NCI-H2081 treated with DMSO at 0.1 percent for 48 hours (cell line): ENCODE measurements around the gene ZFYVE27.

Experiments used
- DNase-seq: peaks from one replicate; lab custom pipeline; 2025; lab: John Stamatoyannopoulos, UW

The ZFYVE27 gene

DNA sequence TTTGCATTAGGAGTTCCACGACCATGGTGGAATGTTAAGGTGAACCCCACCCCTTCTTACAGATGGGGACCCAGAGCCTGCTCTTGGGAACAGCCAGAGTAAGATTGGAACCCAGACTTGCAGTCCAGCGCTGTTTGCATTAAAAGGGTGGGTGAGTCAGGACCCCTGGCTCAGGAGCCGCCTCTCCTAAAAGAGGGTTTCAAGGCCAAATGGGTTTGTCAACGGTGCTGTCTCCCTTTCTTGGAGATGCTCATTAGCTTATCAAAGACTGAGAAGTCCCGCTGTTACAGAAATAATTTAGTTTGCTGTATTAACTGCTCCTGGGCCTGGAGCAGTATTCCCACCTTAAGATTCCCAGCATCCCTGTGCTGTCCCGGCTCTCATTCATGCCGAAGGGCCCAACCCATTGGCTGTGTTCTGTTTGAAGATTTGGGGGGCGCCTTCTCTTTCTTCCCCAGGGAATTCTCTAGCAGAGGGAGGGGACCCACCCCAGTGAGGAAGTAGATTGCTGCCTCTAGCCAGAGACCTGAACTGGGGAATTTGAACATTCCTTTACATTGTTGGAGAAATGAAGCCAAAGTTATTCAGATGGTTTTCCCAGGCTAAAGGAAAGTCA lies 21.6 kb upstream of the ZFYVE27 start:
- DNase-seq, result no peak

DNA sequence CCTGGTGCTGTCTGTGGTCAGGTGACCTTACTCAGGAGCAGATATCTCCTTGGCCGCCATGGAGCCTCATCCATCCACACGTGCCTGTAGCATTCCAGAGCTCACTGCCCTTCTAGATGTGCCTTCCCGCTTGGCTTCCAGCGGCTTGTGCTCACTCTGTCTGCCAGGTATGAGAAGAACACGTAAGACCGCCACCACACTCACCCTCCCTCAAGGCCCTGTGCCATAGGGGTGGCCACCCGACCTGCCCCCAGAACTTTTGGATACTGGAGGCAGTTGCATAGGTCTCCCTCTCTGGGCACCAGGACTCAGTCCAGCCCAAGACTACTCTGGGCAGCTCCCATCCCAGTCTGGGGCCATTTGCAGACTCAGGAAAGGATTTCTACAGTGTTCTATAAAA lies 19.3 kb upstream of the ZFYVE27 start:
- DNase-seq, result no peak

DNA sequence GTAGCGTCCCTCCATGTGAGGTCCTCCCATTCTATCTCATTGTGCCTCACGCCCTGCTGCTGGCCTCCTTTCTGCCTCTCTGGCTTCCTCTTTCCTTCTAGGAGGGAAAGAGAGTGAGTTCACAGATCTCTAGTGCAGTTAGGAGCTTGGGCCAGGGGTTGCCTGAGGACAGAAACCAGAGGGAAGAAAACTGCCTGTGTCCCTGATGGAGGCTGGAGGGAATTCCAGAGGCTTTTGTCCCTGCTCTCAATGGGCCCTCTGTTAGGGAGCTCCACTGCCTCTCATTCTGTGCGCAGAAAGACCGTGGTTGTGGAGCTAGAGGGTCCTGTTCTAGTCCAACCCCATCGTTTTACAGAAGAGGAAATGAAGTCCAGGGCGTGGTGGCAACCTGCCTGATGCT lies 18.8 kb upstream of the ZFYVE27 start:
- no peak for DNase-seq

DNA sequence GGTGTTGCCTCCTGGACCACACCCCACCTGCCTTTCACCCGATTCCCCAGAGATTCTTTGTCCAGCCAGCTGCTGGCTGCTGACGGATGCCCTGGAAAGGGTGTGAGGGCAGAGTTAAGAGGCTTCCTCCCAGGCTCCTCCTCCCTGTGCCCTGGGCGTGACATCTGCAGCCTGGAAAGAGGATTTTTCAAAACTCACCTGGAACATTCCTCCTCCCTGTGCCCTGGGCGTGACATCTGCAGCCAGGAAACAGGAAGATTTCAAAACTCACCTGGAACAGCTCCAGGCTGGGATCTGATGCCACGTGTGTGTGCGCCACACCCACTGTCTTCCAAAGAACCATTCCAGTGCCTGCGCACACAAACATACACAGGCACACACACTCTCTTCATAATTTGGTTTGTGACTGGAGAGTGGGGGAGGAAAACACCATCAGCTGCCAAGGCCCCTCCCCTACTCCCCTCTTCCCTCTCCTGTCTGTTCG lies 18.2 kb upstream of the ZFYVE27 start:
- DNase-seq, result no peak

DNA sequence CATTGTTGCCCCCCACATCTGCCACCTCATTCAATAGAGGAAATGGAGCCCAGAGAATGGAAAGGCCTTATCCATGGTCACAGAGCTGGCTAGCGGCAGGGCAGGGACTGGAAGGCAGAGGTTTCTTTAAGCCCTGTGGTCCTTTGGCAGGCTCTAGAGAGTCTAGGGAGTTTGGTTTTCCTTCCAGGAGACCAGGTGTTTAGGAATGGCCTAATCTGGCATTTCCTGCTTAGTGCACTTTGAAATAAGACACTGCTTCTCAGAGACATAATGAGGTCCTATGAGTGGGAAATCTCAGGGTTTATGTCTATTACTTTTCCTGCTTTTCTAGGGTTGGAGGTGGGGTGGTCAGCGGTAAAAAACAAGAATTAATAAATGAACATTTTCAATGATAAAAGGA lies 17.3 kb upstream of the ZFYVE27 start:
- DNase-seq, result no peak

DNA sequence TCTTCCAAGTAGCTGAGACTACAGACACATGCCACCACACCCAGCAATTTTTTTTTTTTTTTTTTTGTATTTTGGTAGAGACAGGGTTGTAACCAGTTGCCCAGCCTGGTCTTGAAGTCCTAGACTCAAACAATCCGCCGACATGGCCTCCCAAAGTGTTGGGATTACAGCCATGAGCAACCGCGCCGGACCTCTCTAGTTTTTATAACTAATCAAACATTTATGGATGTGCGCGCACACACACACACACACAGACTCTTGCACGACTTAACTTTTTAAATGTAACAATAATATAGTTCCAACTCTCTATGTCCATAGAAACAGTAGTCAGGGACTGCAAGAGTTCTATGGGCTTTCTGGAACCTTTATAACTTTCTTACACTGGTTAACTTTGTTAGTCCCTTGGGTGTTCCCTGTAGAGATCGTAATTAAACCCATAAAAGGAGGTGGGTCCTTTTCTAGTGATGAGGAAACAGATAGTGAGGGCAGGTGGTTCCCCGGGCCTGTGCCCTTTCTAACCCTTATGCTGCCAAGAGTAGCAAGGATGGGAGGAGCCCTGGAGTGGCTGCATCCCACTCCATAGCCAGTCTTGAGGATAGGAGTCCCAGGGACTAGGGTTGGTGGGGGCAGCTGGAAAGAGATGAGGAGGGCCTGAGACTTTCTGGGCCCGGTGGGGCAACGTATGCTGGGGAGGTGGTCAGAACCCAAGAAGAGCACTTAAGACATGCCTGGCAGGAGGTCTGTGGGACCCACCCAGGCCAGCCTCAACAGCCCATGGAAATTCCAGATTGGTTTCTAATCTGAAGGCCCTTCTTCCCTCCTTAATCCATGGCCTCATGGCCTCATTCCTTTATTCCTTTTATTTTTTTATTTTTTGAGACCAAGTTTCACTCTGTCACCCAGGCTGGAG lies 14.8 kb upstream of the ZFYVE27 start:
- DNase-seq, result no peak

DNA sequence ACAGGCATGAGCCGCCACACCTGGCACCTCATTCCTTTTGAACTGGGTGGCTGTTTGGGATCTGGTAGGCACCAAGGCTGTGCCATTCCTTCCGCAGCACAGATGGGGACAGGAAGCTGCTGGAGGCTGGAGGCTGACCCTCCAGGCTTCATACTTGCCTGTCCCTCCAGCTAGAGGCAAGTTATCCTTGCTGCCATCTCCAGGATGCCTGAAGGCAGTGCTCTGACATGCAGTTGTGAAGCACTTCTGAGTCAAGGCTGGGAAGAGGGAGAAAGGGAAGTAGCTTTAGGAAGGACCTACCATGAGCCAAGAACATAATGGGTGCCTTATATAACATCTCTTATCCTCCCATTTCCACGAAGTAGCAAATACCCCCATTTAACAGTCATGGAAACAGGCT lies 13.9 kb upstream of the ZFYVE27 start:
- no peak for DNase-seq

DNA sequence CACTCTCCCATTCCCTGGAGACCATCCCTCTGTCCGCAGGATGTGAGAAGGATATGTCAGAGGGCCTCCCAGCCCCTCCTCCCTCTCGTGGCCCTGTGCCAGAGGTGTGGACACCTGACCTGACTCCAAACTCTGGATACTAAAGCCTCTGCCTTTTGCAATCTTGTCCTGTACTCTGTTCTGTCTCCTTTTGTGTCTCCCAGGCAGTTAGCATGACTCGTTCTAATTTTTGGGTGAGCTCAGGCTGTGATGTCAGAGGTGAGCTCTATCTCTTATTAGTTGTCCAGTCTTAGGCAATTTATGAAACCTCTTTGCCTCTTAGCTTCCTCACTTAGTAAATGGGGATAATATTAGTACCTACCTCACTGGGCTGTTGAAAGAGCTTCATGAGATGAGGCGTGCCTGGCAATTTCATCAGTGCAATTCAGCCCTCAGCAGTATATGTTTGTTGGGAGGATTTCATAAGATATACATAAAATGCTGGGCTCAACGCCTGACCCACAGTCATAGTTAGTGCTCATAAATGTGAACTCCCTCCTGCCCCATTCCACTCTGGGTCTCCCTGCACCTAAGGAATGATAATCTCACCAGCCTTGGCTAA lies 12.5 kb upstream of the ZFYVE27 start:
- no peak for DNase-seq

DNA sequence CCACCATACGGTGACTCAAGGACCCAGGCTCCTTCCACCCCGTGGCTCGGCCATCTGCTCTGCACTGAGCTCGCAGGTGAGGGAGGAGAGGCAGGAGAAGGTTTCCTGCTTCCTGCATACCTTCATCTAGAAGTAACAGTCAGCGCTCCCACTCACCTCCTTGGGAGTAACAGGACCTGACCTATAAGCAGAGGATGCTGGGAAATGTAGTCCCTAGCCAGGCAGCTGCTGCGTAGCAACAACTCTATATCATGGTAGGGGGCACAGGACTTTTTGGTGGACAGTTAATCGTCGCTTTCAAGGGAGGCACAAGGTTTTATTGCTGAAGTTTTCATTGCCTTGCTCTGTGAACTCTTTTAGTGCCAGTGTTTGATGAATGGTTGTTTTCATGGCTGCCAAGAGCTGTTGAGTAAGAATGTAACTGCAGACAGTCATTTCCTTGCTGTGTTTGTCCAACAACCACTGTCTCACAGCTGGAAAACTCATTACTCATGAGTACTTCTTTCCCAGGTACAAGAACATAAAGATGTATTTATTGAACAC lies 10.2 kb upstream of the ZFYVE27 start:
- DNase-seq, result no peak

DNA sequence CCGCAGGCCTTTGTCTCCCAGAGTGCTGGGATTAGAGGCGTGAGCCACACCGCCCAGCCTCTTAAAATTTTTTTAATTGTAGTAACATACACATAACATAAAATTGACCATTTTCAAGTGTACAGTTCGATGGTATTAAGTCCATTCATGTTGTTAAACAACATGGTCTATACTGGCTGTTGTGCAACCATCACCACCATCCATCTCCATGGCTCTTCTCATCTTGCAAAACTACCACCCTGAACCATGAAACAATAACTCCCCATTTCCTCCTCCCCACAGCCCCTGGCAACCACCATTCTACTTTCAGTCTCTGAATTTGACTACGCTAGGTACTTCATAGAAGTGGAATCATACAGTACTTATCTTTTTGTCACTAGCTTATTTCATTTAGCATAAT lies 7.9 kb upstream of the ZFYVE27 start:
- DNase-seq, result no peak

DNA sequence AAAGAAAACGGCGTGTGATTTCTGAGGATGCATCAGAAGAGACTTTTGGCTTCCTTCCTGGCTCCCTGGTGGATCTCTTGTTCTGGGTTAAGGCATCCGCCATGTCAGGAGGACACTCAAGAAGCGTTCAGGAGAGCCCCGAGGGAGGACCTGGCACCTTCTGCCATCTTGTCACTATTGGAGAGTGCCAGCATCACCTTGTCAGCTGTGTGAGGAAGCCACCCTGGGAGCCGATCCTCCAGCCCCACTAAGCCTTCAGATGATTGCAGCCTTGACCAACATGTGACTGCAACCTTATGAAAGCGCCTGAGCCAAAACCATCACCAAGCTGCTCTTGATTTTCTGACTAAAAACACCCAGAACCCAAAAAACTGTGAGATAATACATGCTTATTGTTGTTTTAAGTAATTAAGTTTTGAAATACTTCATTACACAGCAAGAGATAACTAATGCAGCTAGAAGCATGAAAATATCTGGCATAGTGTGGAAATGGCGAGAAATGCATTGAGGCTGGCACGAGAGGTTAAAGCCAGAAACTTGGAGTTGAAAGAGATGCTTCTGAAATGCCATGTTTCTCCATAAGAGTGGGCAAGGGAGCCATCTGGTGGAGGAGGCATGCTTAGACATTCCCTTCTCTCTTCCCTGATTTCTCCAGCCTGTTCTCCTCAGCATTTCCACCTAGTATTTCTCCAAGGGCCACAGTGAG lies 5.4 kb upstream of the ZFYVE27 start:
- DNase-seq, result peak; percentile 29

DNA sequence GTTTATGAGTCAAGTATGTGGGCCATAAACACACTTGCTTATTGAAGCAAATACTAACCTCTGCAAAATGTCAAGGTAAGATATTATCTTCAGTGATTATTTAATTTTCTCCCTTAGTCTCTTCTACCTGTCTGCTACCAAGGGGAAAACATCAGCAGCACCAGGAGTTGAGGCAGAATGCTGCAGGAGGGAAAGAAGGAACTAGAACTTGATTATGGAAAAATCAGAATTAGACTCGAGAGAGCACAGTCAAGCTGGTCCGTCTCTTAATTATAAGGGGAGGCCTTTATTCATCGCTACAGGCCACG lies 4.9 kb upstream of the ZFYVE27 start:
- no peak for DNase-seq

DNA sequence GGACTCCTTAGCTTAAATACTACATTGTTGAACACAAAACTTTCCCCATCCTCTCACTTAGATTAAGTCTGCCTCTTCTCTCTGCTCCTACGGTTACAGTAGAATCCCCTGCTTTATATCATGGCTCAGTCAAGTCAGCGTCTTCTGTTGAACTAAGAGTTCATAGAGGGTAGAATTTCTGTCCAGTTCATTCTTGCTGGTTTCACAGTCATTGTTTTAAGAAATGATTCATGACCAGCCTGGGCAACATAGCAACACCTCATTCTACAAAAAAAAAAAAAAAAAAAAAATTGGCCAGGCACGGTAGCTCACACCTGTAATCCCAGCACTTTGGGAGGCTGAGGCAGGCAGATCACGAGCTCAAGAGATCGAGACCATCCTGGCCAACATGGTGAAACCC lies 3.7 kb upstream of the ZFYVE27 start:
- no peak for DNase-seq

DNA sequence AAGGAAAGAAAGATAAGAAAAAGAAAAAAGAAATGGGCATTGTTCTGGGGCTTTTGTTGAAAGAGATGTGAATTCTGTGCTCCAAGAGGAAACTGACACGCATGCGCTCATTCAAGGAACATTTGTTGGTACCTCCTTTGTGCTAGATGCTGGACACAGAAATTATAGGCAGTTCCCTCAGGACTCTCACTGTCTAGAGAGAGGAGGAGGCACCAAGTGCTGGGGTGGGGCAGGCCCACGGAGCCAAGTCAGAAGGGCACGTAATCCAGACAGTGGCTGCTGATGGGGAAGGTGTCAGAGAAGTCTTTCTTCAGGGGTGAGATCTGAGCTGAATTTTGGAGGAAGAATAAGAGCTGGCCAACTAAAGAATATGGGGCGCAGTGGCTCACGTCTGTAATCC lies 2.9 kb upstream of the ZFYVE27 start:
- no peak for DNase-seq

DNA sequence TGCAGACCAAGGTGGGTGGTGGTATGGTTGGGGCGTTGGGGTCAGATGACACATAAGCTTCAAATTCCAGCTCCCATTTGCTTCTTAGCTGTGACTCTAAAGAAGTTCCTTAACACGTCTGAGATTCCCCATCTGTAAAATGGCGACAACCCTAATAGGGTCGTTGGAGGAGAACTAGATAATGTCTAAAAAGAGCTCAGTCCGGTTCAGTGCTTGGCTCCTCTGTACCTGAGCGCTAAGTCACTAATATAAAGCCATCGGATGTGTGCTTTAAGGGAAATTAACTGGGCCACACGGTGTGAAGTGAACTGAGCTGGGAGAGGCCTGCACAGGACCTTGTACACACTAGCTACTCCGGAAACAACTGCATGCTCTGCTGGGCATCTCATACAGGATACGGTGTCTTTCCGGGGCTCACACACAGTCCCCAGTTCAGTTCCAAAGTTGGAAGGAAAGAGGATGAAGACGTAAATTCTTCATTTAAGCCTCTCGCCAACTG lies 476 bp upstream of the ZFYVE27 start:
- DNase-seq, result no peak

DNA sequence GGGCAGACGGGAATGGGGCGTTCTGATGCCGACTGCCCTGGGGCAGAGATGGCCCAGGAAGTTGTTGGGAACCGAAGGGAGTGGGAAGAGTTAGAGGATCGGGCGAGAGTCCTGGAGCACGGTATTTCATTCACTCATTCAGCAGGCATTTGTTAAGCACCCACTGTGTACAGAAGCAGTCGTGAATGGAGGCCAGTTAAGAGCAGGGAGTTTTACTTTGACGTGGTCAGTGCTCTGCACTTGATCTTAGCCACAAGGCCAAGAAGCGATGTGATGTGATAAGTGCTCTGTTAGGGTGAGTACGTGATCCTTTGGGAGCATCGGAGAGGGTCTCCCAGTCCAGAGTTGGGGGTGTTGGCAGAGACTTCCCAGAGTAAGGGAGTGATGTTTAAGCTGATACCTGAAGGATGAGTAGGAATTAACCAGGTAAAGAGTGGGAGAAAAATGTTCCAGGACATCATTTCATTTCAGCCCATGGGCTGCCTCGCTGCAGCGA lies 890 bp downstream of the ZFYVE27 start:
- no peak for DNase-seq

DNA sequence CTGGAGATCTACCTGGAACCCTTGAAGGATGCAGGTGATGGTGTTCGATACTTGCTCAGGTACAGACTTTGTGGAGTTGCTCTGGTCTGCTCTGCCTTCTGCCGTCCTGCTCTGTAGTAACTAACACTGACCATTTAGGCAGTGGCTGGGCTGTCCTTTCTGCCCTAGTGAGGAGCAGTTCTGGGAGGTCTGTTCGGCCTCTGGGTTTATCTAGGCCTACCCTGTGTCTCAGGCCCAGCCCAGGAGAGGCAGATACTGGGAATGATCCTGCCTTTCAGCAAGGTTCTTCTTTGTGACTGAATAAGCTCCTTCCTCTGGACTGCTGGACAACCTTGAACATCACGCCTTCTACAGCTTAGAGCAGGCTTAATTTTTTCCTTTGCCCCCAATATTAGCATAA lies 1.7 kb downstream of the ZFYVE27 start:
- DNase-seq, result no peak

DNA sequence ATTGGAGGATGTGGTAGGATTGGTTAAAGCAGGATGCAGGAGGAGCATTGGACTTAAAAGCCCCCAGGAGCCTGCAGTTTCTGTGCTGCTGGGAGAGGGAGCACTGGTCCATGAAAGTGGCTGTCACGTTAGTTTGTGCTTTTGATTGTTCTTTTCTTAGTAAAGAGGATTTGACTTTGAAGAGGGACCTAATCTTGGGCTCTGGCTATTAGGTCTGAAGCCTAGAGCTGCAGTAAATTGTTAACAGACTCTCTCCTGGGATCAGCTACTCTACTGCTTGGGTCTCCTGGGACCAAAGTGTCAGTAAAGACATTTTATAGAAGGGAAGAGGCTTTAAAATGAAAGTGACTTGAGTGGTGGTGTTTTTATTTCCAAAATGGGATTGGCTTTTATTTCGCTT lies 3.7 kb downstream of the ZFYVE27 start:
- DNase-seq, result no peak

DNA sequence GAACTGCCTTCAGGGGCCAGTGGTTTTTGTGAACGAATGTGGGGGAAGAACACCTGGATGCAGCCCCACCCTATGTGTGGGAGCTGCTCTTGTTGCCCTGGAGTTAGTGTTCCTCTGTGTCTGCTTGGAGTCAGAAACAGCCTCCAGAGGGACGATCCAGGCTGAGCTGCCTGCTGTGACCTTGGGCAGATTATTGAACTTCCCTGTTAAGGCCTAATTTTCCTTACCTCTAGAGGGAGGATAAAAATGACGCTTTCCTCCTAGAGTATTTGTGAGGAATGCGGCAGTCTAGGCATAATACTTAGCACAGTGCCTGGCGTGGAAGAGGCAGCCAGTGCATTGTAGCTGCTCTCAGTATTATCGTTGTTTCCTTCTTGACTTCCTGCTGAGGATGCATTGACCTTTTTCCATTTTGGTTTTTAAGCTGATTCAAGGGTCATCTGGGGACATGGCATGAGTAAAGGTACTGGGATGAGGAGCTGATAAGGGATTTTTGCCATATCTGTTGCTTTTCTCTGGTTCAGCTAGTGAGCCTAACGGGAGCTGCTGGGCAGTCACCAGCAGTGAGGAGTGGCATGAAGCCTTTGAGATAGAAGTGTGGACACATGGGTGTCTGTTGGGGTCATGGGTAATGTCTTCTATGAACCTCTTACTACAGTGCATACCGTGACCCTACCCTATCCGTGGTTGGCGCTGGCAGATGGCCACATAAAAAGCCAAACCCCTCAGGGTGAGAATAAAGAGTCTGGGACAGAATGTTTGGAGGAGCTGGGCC lies 6.4 kb downstream of the ZFYVE27 start:
- no peak for DNase-seq

DNA sequence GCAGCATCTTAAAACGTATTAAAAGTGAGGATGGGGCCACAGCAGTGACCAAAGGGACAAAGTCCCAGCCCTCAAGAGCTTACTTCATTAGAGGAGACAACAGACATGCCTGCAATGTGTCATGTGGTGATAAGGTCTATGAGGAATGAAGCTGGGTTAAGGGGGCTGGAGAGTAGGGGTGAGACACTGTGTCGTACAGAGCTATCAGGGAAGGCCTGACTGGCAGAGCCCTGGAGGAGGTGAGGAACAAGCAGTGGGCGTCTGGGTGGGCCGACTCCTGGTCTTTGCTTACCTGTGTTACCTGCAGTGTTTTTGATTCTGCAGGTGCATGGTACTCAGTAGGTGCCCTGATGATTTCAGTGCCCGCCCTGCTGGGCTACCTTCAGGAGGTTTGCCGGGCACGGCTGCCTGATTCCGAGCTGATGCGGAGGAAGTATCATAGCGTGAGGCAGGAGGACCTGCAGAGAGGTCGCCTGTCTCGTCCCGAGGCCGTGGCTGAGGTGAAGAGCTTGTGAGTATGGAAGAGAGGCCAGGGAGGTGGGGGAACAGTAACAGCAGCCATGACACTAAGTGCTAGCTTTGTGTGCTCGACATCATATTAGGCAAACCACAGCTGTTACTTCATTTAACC lies 7.6 kb downstream of the ZFYVE27 start:
- no peak for DNase-seq

DNA sequence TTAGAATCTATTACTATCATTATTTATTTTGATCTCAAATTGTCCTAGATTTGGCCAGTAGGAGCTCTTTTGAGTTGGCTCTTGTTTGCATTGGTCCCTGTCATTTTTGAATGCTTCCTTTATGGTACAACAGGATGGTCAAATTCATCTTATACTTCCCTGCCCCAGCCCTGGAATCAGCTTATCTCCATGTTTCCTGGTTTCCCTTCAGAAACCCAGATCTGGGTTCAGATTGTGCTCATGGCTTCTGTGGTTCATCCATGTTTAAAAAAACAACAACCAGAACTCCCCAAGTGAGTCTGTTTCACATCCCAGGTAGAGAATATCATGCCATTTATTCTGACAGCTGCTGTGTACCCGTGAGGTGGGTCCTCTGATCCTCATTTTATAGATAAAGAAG lies 10.6 kb downstream of the ZFYVE27 start:
- no peak for DNase-seq
